A673 (cell line): ENCODE measurements around the gene VAV3.

Source experiments
- CTCF ChIP-seq: fragments of 300-800, 200-600 bp; sonication (generic); conservative IDR thresholded peaks from 2 replicates; pipeline ENCODE4 v1.5.1; 2017; ENCODE audit warnings: low read depth, mild to moderate bottlenecking, antibody characterized with exemption, low read length, moderate library complexity, mixed read lengths
- EZH2 ChIP-seq: fragments of 200-600 bp; sonication (generic); IDR thresholded peaks from 2 replicates; pipeline ENCODE4 v1.6.1; 2017; ENCODE audit warnings: borderline replicate concordance, low read depth, mild to moderate bottlenecking, mixed read lengths, antibody characterized with exemption, low read length; ENCODE audit not compliant: poor library complexity, severe bottlenecking

- no peak for TF ChIP-seq CTCF
- TF ChIP-seq EZH2 = no peak
Observed at GRCh38 chr1:107659961-107660360, 305.0 kb downstream of the VAV3 start.
